Testis (tissue), 2 donors: ENCODE measurements around the gene TCF7.

ENCODE experiments used
- POLR2A ChIP-seq: fragments of 450-650 bp; IDR thresholded peaks from one replicate; pipeline ENCODE4 v1.6.1; 2017; ENCODE audit warnings: antibody characterized with exemption, mild to moderate bottlenecking, moderate library complexity
- TF ChIP-seq, protein P1 (sequence below), 3 experiments: fragments of 450-650 bp in 2 of 3; fragments of 200-600 bp in 1 of 3; sonication (generic) in 1 of 3; IDR thresholded peaks; one replicate each; pipeline ENCODE4 v1.5.1; 2016 to 2019; ENCODE audit warnings: antibody characterized with exemption in 3 of 3, mild to moderate bottlenecking in 2 of 3, moderate library complexity in 1 of 3

DNA sequence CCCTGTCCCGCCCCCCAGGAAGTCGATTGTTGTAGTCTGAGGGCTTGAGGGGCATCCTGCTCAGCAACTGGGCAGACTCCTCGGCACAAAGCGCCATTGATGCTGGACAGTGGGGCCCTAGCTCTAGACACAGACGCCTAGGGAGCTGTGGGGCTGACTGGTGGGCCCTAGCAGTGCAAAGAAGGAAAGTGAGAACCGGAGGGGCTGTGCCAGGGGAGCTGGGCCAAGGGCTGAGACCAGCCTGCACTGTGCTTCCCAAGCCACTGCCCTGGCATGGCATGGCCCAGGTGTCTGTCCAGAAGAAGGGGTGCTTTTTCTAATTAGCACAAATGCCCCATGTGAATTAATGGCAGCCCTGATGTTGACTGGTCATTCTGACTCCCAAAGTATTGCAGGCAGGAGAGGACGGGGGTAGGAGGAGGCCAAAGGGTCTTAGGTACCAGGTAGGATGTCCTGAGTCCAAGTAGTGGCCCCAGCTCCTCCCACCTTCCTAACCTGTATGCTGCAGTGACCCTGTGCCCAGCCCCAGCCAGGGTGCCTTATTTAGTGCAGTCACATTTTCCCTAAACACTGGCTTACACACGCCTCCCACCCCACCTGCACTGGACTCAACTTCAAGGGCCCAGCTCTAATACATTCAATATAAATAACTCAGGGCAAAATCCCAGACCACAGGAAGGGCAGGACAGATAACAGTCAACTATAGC is 15.9 kb downstream of the TCF7 start:
- TF ChIP-seq, protein P1, sequence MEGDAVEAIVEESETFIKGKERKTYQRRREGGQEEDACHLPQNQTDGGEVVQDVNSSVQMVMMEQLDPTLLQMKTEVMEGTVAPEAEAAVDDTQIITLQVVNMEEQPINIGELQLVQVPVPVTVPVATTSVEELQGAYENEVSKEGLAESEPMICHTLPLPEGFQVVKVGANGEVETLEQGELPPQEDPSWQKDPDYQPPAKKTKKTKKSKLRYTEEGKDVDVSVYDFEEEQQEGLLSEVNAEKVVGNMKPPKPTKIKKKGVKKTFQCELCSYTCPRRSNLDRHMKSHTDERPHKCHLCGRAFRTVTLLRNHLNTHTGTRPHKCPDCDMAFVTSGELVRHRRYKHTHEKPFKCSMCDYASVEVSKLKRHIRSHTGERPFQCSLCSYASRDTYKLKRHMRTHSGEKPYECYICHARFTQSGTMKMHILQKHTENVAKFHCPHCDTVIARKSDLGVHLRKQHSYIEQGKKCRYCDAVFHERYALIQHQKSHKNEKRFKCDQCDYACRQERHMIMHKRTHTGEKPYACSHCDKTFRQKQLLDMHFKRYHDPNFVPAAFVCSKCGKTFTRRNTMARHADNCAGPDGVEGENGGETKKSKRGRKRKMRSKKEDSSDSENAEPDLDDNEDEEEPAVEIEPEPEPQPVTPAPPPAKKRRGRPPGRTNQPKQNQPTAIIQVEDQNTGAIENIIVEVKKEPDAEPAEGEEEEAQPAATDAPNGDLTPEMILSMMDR (IDR thresholded peaks at IDR 0.05): no peak
- TF ChIP-seq POLR2A: no peak
